ENCODE data around the gene CCDC90B.

CCDC90B gene

GRCh38 chr11:83235825-83236224, 50.3 kb downstream of the CCDC90B start:
- peak; percentile 9 for DNase-seq (ENCODE audit: low read depth)

- no peak for DNase-seq (ENCODE audit: low read depth)
Observed at GRCh38 chr11:83223457-83223856, 62.7 kb downstream of the CCDC90B start.

GRCh38 chr11:83222499-83222898, 63.7 kb downstream of the CCDC90B start:
- DNase-seq (ENCODE audit: low read depth) = peak; percentile 9

- no peak for DNase-seq (ENCODE audit: low read depth)
Observed at GRCh38 chr11:83221694-83222093, 64.5 kb downstream of the CCDC90B start.

DNA sequence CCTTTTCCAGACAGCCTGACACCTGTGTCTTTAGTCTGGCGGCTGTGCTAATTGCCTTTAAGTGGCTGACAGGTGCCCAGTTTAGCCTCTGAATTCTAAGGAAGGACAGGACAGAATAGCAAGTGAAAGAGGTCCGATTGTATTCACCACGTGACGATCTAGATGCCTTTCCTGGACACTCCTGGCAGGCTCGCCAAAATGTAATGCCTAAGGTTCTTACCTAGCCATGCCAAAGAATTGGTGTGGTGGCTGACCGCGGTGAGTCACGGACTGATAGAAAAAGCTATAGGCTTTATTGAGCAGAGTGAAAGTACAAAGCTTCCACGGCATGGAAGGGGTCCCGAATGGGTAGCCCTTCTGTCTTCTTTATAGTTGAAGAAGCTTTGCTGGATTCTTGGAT, 65.9 kb downstream of the CCDC90B start:
- no peak for DNase-seq (ENCODE audit: low read depth)

GRCh38 chr11:83219095-83219494, 67.1 kb downstream of the CCDC90B start:
- DNase-seq (ENCODE audit: low read depth) = peak; percentile 6
